GM18520 (cell line): ENCODE data around the gene RASA4B.
"Not testable (repeated sequence)": the region's sequence is repeated elsewhere in the genome, so short reads cannot be mapped to it uniquely, and the experiment has no call there.

ENCODE experiments used
- ATAC-seq: cut with Tn5 transposase; IDR thresholded peaks from one replicate; pipeline ENCODE4 v1.9.1; 2021; ENCODE audit not compliant: unreplicated experiment

Gene RASA4B

GRCh38 chr7:102455596-102455995, 62.0 kb downstream of the RASA4B start:
- no peak for ATAC-seq

GRCh38 chr7:102454932-102455331, 62.6 kb downstream of the RASA4B start:
- ATAC-seq, result not testable (repeated sequence)

- no peak for ATAC-seq
These were observed 63.1 kb downstream of the RASA4B start for GRCh38 chr7:102454468-102454867.

DNA sequence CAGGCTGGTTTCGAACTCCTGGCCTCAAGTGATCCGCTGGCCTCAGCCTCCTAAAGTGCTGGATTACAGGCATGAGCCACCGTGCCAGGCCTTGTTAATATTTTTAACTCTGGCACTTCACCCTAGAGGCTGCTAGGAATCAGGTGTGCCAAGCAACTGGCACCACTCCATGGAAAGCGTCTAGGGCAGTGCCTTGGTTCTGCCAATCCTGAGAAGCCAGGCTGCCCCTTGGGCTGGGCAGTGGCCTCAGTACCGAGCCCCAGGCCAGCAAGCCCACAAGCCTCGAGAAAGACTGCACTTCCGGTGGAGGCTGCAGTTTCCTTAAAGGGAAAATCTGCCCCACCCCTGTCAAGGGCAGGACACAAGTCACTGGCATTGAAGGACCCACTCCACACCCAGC, 64.3 kb downstream of the RASA4B start:
- no peak for ATAC-seq

- no peak for ATAC-seq
These were observed 65.1 kb downstream of the RASA4B start for GRCh38 chr7:102452451-102452850.

- no peak for ATAC-seq
These were observed 66.1 kb downstream of the RASA4B start for GRCh38 chr7:102451371-102452054.

DNA sequence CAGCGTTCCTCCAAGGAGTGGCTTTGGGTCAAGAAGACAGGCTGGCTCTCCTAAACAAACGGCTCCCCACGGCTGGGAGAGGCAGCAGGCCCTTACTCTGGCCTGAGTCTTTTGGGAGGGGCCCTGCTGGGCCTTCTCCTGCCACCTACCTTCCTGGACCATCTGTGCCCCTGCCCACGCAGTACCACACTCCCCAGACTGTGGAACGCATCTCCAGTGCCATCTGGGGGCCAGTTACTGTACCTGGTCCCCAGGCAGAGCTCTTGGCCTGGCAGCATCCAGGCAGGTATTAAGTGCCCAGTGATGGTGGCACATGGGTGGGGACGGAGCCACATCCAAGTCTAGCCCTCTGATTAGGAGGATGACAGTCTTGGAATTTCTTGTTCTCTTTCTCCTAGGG, 67.3 kb downstream of the RASA4B start:
- ATAC-seq, result peak; percentile 57

DNA sequence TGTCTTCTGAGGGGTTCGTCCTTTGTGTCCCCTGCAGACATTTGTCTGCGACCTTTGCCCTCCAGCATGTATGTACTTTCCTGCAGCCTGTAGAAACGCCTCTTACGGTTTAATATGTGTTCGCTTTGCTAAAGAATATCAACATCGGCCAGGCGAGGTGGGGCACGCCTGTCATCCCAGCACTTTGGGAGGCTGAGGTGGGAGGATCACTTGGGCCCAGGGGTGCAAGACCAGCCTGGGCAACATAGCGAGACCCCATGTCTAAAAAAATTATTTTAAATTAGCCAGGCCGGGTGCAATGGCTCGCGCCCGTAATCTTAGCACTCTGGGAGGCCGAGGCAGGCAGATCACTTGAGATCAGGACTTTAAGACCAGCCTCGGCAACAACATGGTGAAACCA, 68.4 kb downstream of the RASA4B start:
- no peak for ATAC-seq

DNA sequence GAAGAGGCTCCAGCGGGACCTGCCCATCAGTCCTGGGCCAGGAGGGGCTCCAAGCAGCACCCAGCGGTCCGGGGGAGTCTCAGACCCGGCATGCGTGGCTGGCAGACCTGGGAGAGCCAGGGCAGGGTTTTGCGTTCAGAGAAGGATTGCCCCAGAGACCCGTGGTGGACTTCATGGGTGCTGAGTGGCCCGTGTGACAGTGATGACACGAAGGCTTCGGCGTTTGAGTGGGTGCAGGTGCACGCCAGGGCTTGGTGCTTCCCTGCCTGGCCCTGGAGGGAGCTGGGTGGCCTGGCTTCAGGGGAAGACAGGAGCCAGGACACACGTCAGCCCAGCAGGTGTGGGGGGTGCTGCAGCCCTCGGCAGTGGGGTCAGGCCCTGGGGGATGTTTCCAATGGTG, 70.3 kb downstream of the RASA4B start:
- ATAC-seq, result no peak

DNA sequence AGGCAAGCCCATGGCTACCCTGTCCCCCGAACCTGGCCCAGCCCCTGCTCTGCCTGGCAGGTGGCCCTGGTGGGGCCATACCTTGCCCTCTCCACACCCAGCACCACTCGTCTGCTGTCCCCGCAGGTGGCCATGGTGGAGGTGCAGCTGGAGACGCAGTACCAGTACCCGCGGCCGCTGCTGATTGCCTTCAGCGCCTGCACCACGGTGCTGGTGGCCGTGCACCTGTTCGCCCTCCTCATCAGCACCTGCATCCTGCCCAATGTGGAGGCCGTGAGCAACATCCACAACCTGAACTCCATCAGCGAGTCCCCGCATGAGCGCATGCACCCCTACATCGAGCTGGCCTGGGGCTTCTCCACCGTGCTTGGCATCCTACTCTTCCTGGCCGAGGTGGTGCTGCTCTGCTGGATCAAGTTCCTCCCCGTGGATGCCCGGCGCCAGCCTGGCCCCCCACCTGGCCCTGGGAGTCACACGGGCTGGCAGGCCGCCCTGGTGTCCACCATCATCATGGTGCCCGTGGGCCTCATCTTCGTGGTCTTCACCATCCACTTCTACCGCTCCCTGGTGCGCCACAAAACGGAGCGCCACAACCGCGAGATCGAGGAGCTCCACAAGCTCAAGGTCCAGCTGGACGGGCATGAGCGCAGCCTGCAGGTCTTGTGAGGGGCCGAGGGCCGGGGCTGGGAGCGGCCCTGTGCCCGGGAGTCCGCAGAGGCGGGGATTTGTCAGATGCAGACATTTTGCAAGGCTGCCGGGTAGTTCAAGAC, 71.0 kb downstream of the RASA4B start:
- no peak for ATAC-seq

DNA sequence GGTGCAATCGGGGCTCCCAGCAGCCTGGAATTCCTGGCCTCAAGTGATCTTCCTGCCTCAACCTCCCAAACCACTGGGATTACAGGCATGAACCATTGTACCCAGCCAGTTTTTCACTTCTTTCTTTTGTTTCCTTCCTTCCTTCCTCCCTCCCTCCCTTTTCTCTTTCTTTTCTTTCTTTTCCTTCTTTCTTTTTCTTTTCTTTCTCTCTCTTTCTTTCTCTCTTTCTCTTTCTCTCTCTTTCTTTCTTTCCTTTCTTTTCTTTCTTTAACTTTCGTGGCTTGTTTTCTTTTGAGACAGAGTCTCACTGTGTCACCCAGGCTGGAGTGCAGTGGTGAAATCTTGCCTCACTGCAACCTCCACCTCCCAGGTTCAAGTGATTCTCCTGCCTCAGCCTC, 71.9 kb downstream of the RASA4B start:
- ATAC-seq, result no peak

GRCh38 chr7:102444961-102445673, 72.5 kb downstream of the RASA4B start:
- ATAC-seq, result no peak

GRCh38 chr7:102439963-102440795, 77.4 kb downstream of the RASA4B start:
- ATAC-seq, result no peak

GRCh38 chr7:102436118-102436517, 81.5 kb downstream of the RASA4B start:
- no peak for ATAC-seq

DNA sequence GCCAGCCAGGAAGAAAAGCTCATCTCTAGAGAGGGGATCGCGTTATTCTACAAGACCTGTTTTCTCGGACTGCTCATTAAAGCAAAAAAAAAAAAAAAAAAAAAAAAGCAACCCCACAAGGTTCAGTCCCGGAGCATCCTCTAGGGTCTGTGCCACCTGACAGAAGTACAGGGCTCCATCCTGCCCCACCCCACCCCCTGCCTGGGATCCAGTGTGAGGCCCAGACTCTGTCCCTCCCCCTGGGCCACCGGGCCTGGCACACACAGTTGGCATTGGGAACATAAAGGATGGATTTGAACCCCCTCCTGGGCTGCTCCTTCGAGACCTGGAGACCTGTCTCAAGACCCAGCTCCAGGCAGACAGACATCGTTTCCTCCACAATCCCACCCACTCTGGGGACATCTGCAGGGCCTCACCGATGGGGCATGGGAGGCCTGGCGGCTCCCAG, 83.5 kb downstream of the RASA4B start:
- no peak for ATAC-seq

GRCh38 chr7:102433219-102434038, 84.1 kb downstream of the RASA4B start, which contains the start of gene ORAI2:
Gene ORAI2, plus strand, starts transcription at chr7:102433575. Its CDS starts 5,382 bp downstream, at chr7:102438957.
- ATAC-seq, result peak; percentile 47
